Sigmoid colon (tissue), 7 donors: ENCODE measurements around the gene TEAD4. TPM values are rescaled to one million over a fixed set of nuclear protein-coding genes. Genes with fewer than 3 reads are reported as not detected.

ENCODE experiments used
- DNase-seq: peaks from one replicate; pipeline ENCODE4 v3.0.0-alpha.2; 2019
- H3K27ac ChIP-seq, 4 donors: fragments of 200-600 bp; sonication (generic); one replicate each; pipeline ENCODE4 v1.5.1; 2016 to 2019; ENCODE audit warnings: mild to moderate bottlenecking in 1 of 4
- H3K27me3 ChIP-seq, 3 donors: fragments of 200-600 bp; sonication (generic); one replicate each; pipeline ENCODE4 v1.5.1; 2019; ENCODE audit warnings: mild to moderate bottlenecking in 1 of 3
- H3K36me3 ChIP-seq, 4 donors: fragments of 200-600 bp; sonication (generic); one replicate each; pipeline ENCODE4 v1.5.1; 2016 to 2019
- H3K4me1 ChIP-seq, 4 donors: fragments of 200-600 bp; sonication (generic); one replicate each; pipeline ENCODE4 v1.5.1; 2017 to 2019
- H3K4me3 ChIP-seq, 4 donors: fragments of 200-600 bp; sonication (generic); one replicate each; pipeline ENCODE4 v1.5.1; 2017 to 2019; ENCODE audit warnings: mild to moderate bottlenecking in 2 of 4, moderate library complexity in 1 of 4
- H3K9me3 ChIP-seq, 4 donors: fragments of 200-600 bp in 3 of 4; sonication (generic) in 3 of 4; one replicate each; pipeline versions ENCODE4 v1.5.1 to v1.6.1; 2013 to 2019
- CTCF ChIP-seq, 4 experiments: fragments of 450-650 bp in 3 of 4; fragments of 200-600 bp in 1 of 4; IDR thresholded peaks; one replicate each; pipeline ENCODE4 v1.5.1; 2016 to 2019; ENCODE audit warnings: antibody characterized with exemption in 4 of 4, mild to moderate bottlenecking in 3 of 4, moderate library complexity in 2 of 4
- EP300 ChIP-seq, 4 donors: sonication (generic); formaldehyde crosslinking; IDR thresholded peaks; one replicate each; pipeline ENCODE4 v1.6.1; 2017; ENCODE audit warnings: antibody characterized with exemption in 4 of 4
- POLR2A ChIP-seq, 2 donors: fragments of 450-650 bp; IDR thresholded peaks; one replicate each; pipeline ENCODE4 v1.6.1; 2016; ENCODE audit warnings: antibody characterized with exemption in 2 of 2, mild to moderate bottlenecking in 2 of 2, moderate library complexity in 2 of 2
- POLR2AphosphoS5 ChIP-seq, 4 donors: sonication (generic); formaldehyde crosslinking; IDR thresholded peaks; one replicate each; pipeline ENCODE4 v1.6.1; 2017; ENCODE audit warnings: antibody characterized with exemption in 4 of 4
- WGBS, 2 donors: extraction: QIAGEN DNeasy Blood & Tissue Kit; methylation state at CpG; one replicate each; pipeline ENCODE4 v1.1.7; 2013; 5-methylcytosine and 5-hydroxymethylcytosine counted together
- intact Hi-C: fragments of 100-400 bp; cut with DNase I; formaldehyde crosslinking; loops from one replicate; pipeline ENCODE4 v1.15.1; 2023
- polyA plus RNA-seq, 3 donors: library from polyadenylated mRNA; stranded (reverse); fragments of 200-250 nt; gene quantifications; one replicate each; pipeline ENCODE4 v1.2.3, GENCODE V29; 2013
- total RNA-seq, 4 donors: library from RNA; depleted of rRNA; stranded (reverse); fragments of >200 nt; gene quantifications; one replicate each; pipeline ENCODE4 v1.1.0, GENCODE V29; 2016
- donor health status: healthy with polysubstance abuse.
- donor health status: Bipolar disorder and iron deficiency.
- donor health status: healthy.

Gene TEAD4
- total RNA-seq (10 to 100 TPM in 1 of 4 donors, 1 to 10 TPM in 3; 2.9 to 31.2 (median 4.4) TPM), polyA plus RNA-seq (10 to 100 TPM in 1 of 3 donors, 1 to 10 TPM in 2; 1.6 to 16.3 (median 3.6) TPM)

GRCh38 chr12:2959192-2959504, at the start of gene TEAD4:
Gene TEAD4 (plus strand): TSS chr12:2959397.
- peak; percentile 74 for DNase-seq
- Histone ChIP-seq H3K27ac (peak within 1 kb of the TSS; percentile 79 to 91 (median 82)), H3K4me3 (peak within 1 kb of the TSS; percentile 43 to 69 (median 59)), H3K4me1 (peaks cover 0 to 28% (median 24%) of the 10 kb centered on the region in 4 donors), H3K27me3 (no peaks in the 10 kb centered on the region), H3K36me3 (no peaks in the 10 kb centered on the region), H3K9me3 (no peaks in the 10 kb centered on the region)
- 1 to 2% methylated on average over 49 to 50 of the region's 50 CpGs for WGBS, 2 donors
- intact Hi-C loops = no loop called here
- TF ChIP-seq EP300 (IDR thresholded peaks at IDR 0.05) (no peak), CTCF (IDR thresholded peaks at IDR 0.05) (no peak), POLR2AphosphoS5 (IDR thresholded peaks at IDR 0.05) (peak in 1 of 4 donors; percentile 28), POLR2A (IDR thresholded peaks at IDR 0.05) (no peak)

GRCh38 chr12:2912216-2912575, 47.0 kb upstream of the TEAD4 start:
- Histone ChIP-seq H3K4me1 (no peaks in the 10 kb centered on the region), H3K36me3 (peaks cover 0 to 67% (median 12%) of the 10 kb centered on the region in 4 donors), H3K27ac (no peak overlapping the region), H3K9me3 (no peaks in the 10 kb centered on the region), H3K27me3 (no peaks in the 10 kb centered on the region), H3K4me3 (no peak overlapping the region)
- peak; percentile 40 for DNase-seq
- no peak for TF ChIP-seq CTCF (IDR thresholded peaks at IDR 0.05)
- TF ChIP-seq EP300 (IDR thresholded peaks at IDR 0.05) = no peak
- no peak for TF ChIP-seq POLR2AphosphoS5 (IDR thresholded peaks at IDR 0.05)
- no peak for TF ChIP-seq POLR2A (IDR thresholded peaks at IDR 0.05)
- intact Hi-C loops = no loop called here
- WGBS, 2 donors = 96 to 97% methylated on average over 3 of the region's 3 CpGs

- no peak overlapping the region for H3K4me3 ChIP-seq
- intact Hi-C loops = no loop called here
- WGBS, 2 donors = 84 to 95% methylated on average over 2 of the region's 2 CpGs
- H3K27ac ChIP-seq = no peak overlapping the region
- H3K4me1 ChIP-seq = no peaks in the 10 kb centered on the region
- TF ChIP-seq EP300 (IDR thresholded peaks at IDR 0.05) (no peak), POLR2A (IDR thresholded peaks at IDR 0.05) (no peak), POLR2AphosphoS5 (IDR thresholded peaks at IDR 0.05) (no peak), CTCF (IDR thresholded peaks at IDR 0.05) (no peak)
- H3K9me3 ChIP-seq = no peaks in the 10 kb centered on the region
- H3K27me3 ChIP-seq = no peaks in the 10 kb centered on the region
- peaks cover 11 to 90% (median 36%) of the 10 kb centered on the region in 4 donors for H3K36me3 ChIP-seq
- no peak for DNase-seq
These were observed 39.9 kb upstream of the TEAD4 start for GRCh38 chr12:2919249-2919648.

- DNase-seq = no peak
- H3K27ac ChIP-seq = no peak overlapping the region
- 93 to 96% methylated on average over 2 of the region's 2 CpGs for WGBS, 2 donors
- H3K9me3 ChIP-seq = no peaks in the 10 kb centered on the region
- TF ChIP-seq CTCF (IDR thresholded peaks at IDR 0.05) (no peak), POLR2AphosphoS5 (IDR thresholded peaks at IDR 0.05) (no peak), EP300 (IDR thresholded peaks at IDR 0.05) (no peak), POLR2A (IDR thresholded peaks at IDR 0.05) (no peak)
- H3K36me3 ChIP-seq = peaks cover 11 to 86% (median 37%) of the 10 kb centered on the region in 4 donors
- H3K4me3 ChIP-seq = no peak overlapping the region
- no peaks in the 10 kb centered on the region for H3K4me1 ChIP-seq
- H3K27me3 ChIP-seq = no peaks in the 10 kb centered on the region
- intact Hi-C loops = no loop called here
These were observed 36.9 kb upstream of the TEAD4 start for GRCh38 chr12:2922329-2922728.

- Histone ChIP-seq H3K9me3 (no peaks in the 10 kb centered on the region), H3K4me3 (no peak overlapping the region), H3K36me3 (peaks cover 11 to 87% (median 38%) of the 10 kb centered on the region in 4 donors), H3K27ac (no peak overlapping the region), H3K27me3 (no peaks in the 10 kb centered on the region), H3K4me1 (no peaks in the 10 kb centered on the region)
- TF ChIP-seq CTCF (IDR thresholded peaks at IDR 0.05) (no peak), EP300 (IDR thresholded peaks at IDR 0.05) (no peak), POLR2AphosphoS5 (IDR thresholded peaks at IDR 0.05) (no peak), POLR2A (IDR thresholded peaks at IDR 0.05) (no peak)
- DNase-seq = no peak
- WGBS, 2 donors = 98% methylated on average over 9 of the region's 9 CpGs
- intact Hi-C loops = no loop called here
These were observed 36.1 kb upstream of the TEAD4 start for GRCh38 chr12:2923057-2923456.
